LNCaP clone FGC (cell line): Measurements from ENCODE around the gene PEX5L.

Experiments used
- DNase-seq: peaks from one replicate; pipeline ENCODE4 v3.0.0-alpha.2; 2011; ENCODE audit warnings: low read depth
- H3K4me3 ChIP-seq: 2 replicates; pipeline ENCODE4 v1.5.1; 2011; ENCODE audit warnings: mild to moderate bottlenecking, low read depth, low read length, control low read depth
- TF ChIP-seq, protein P1 (sequence below): IDR thresholded peaks from 2 replicates; pipeline ENCODE4 v1.5.1; 2012; ENCODE audit warnings: mild to moderate bottlenecking; ENCODE audit not compliant: control insufficient read depth, insufficient read depth; ENCODE audit errors: extremely low read depth

PEX5L gene

DNA sequence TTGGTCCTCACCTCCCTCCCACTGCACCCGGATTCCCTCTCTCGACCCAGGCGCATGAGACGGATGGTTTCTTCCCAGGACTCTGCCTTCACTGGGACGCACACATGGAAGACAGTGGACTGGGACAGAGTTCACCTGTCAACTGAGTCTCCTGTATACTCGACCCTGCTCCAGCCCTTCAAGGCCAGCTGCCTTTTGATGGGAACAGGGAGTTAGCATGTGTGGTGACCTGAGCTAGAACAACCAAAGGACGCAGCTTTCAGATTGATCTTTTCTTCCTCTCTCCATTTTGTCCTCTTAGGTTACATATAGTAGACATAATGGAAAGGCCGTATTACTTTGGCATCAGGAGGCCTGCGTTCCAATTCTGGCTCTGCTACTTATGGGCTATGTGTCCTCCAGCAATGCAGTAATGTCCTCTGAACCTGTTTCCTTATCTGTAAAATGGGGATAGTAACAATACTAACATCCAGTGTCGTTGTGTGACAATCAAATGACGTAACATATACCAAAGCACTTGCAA lies 94.1 kb downstream of the PEX5L start:
- DNase-seq, result no peak

DNA sequence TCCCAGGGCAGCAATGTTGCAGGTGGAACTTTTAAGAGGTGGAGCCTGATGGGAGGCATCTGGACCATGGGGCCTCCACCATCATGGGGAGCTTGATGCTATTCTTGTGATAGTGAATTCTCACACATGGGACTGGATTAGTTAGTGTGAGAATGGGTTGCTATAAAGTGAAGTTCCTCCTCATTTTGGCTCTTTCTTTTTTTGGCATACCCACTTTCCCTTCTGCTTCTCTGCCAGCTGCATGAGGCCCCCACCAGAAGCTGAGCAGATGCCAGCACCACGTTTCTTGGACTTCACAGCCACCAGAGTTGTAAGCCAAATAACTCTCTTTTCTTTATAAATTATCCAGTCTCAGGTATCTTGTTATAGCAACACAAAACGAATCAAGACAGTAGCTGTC lies 101.0 kb downstream of the PEX5L start:
- H3K4me3 ChIP-seq, result no peak overlapping the region
- TF ChIP-seq, protein P1, sequence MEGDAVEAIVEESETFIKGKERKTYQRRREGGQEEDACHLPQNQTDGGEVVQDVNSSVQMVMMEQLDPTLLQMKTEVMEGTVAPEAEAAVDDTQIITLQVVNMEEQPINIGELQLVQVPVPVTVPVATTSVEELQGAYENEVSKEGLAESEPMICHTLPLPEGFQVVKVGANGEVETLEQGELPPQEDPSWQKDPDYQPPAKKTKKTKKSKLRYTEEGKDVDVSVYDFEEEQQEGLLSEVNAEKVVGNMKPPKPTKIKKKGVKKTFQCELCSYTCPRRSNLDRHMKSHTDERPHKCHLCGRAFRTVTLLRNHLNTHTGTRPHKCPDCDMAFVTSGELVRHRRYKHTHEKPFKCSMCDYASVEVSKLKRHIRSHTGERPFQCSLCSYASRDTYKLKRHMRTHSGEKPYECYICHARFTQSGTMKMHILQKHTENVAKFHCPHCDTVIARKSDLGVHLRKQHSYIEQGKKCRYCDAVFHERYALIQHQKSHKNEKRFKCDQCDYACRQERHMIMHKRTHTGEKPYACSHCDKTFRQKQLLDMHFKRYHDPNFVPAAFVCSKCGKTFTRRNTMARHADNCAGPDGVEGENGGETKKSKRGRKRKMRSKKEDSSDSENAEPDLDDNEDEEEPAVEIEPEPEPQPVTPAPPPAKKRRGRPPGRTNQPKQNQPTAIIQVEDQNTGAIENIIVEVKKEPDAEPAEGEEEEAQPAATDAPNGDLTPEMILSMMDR, result no peak
- no peak for DNase-seq

More for the DNA sequence above, 94.1 kb downstream of the PEX5L start:
- no peak overlapping the region for H3K4me3 ChIP-seq
- TF ChIP-seq, protein P1, result no peak

GRCh38 chr3:179933914-179934313 lies 102.8 kb downstream of the PEX5L start:
- TF ChIP-seq, protein P1, result no peak
- DNase-seq, result no peak
- no peak overlapping the region for H3K4me3 ChIP-seq

DNA sequence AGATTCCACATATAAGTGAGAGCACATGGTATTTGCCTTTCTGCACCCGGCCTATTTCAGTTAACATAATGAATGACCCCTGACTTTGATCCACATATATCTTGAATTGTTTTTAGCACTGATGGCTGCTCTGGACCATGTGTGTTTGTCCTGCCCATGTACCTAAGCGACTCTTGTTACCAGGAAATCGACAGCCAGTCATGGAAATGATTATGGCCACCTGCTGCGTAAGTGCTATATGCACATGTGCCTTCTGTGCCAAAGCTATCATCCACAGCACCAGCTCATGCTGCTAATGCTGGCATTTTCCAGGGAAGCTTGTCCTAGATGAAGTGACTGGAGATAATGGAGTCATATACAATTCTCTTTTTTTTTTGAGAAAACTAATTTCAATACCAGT lies 103.7 kb downstream of the PEX5L start:
- TF ChIP-seq, protein P1, result no peak
- no peak for DNase-seq
- H3K4me3 ChIP-seq, result no peak overlapping the region

DNA sequence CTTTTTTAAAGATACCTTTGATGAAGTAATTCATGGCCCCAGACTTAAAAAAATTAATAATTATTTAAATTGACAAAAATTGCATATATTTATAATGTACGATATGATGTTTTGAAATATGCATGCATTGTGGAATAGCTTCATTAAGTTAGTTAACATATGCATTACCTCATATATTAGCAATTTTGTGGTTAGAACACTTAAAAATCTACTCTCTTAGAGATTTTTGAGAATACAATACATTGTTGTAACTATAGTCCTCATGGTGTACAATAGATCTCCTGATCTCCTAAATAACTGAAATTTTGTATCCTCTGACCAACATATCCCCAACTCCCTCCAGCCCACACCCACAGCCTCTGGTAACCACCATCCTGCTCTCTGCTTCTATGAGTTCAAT lies 104.1 kb downstream of the PEX5L start:
- DNase-seq, result no peak
- H3K4me3 ChIP-seq, result no peak overlapping the region
- TF ChIP-seq, protein P1, result no peak

DNA sequence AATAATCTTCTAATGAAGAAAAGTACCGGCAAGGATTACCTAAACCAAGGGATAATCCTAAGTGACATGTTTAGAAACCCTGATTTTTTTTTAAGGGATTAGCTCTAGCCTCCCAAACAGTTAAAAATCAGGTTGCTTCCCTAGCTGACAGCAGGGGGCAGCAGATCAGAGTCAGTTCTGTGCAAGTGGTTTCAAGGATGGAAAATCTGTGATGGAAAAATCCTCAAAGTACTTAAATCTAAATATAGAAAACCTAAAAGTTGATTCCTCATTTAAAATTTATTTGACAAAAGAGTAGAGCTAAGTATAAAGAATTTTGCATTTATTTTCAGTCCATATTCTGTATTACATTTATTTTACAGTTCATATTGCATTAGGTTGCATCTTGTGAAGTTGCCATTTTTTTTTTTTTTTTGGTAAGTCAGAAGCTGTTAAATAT lies 107.6 kb downstream of the PEX5L start:
- DNase-seq, result no peak
- TF ChIP-seq, protein P1, result peak; percentile 92
- no peak overlapping the region for H3K4me3 ChIP-seq

GRCh38 chr3:179927191-179927590 lies 109.5 kb downstream of the PEX5L start:
- DNase-seq, result no peak
- TF ChIP-seq, protein P1, result no peak
- H3K4me3 ChIP-seq, result no peak overlapping the region
